Stimulated activated CD8-positive, alpha-beta memory T cell treated with anti-CD3 and anti-CD28 coated beads, Interleukin-12 subunit alpha, Interleukin-12 subunit beta, amount 100 ng/mL, for 24 hours (primary cell): Measurements from ENCODE around the gene RASGRF1.
"Not testable (repeated sequence)": the region's sequence is repeated elsewhere in the genome, so short reads cannot be mapped to it uniquely, and the experiment has no call there.

Source experiments
- DNase-seq: peaks from one replicate; pipeline ENCODE4 v3.0.0-alpha.2; 2020; ENCODE audit errors: extremely low read depth

RASGRF1 gene

DNA sequence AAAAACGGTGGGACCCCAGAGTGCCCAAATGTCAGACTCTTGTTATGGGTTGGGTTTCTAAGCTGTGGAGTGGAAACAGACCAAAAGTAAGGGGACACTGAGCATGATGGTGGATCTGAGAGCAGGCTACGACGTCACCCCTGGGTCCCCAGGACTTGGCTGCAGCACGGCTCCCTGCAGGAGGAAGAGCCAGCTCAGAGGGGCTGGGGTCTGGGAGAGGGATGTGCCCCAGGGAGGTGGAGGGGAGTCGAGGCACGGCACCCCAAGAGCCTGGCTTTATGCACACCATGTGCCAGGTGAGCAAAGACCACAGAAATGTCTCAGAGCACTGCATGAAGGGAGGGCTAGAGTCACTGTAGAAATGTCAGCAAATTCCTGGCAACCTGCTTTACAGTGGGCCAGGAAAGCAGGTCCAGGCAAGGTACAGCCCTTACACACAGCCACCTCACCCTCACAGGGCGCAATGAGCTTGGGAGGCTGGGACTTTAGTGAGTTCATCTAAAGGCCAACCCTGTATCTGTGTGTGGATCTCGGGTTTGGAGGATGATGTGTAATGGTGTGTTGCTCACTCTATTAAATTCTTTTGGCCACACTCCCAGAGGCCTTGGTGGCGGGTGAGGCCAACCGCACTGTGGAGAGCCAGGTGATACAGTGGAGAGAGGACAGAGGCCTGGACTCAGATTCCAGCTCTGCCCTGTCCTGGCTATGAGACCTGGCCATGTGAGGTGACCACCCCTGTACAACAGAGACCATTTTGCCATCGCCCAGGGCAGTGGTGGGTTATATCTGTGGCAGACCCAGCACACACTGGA lies 159.8 kb downstream of the RASGRF1 start:
- DNase-seq: no peak

GRCh38 chr15:78929536-78930264 lies 160.9 kb downstream of the RASGRF1 start:
- DNase-seq: no peak

DNA sequence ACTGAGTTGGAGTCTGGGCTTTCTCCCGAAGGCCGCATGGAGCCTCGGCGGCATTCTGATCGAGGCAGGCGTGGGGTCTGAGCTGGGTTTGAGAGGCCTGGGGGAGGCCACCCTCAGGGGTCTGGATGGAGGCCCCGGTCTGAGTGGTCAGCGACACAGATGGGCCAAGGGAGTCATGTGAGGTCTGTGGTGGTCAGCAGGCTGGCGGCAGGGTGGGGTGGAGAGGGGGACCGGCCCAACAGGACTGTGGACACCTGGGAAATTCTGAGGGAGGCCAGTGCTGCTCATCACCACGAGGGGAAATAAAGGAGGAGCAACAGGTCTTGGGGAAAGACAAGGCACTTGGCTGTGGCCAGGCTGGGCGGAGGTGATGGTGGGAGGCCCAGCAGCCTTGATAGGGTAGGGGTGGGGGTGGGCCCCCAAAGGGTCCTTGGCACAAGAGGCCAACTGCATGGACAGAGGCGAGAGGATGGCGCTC lies 161.9 kb downstream of the RASGRF1 start:
- no peak for DNase-seq

GRCh38 chr15:78928176-78928575 lies 162.4 kb downstream of the RASGRF1 start:
- not testable (repeated sequence) for DNase-seq

DNA sequence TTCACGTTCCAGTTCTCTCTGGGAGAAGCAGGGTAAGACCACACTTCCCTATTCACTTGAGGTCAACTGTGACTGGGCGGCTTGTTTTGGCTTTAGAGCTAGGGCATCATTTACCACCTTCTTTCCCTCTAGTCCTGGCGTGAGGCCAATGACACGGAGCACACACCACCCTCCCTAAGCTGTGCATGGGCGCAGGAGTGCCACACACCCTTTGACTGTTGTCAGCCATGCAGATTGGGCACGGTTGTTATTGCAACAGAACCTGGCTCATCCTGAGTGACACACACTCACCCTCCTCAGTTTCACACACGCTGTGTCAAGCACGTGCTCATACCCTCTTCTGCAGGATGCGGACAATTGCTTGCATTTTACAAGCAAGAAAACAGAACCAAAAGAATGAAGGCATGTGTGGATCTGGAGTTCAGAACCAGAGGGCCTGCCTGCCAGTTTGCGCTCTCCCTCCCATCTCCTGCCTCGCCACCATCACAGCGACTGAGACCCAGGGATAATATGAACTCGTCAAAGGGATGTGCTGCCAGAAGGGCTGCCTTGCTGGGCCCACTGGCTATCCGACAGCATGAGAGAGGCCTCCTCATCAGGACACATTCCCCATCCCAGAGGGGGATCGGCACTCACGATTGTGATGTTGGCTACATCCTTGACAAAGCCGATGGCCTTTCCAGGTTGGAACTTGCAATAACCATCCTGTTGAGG lies 163.3 kb downstream of the RASGRF1 start:
- DNase-seq: no peak

- no peak for DNase-seq
These were observed 164.4 kb downstream of the RASGRF1 start for GRCh38 chr15:78925956-78926743.

GRCh38 chr15:78925076-78925624 lies 165.4 kb downstream of the RASGRF1 start:
- DNase-seq: no peak

DNA sequence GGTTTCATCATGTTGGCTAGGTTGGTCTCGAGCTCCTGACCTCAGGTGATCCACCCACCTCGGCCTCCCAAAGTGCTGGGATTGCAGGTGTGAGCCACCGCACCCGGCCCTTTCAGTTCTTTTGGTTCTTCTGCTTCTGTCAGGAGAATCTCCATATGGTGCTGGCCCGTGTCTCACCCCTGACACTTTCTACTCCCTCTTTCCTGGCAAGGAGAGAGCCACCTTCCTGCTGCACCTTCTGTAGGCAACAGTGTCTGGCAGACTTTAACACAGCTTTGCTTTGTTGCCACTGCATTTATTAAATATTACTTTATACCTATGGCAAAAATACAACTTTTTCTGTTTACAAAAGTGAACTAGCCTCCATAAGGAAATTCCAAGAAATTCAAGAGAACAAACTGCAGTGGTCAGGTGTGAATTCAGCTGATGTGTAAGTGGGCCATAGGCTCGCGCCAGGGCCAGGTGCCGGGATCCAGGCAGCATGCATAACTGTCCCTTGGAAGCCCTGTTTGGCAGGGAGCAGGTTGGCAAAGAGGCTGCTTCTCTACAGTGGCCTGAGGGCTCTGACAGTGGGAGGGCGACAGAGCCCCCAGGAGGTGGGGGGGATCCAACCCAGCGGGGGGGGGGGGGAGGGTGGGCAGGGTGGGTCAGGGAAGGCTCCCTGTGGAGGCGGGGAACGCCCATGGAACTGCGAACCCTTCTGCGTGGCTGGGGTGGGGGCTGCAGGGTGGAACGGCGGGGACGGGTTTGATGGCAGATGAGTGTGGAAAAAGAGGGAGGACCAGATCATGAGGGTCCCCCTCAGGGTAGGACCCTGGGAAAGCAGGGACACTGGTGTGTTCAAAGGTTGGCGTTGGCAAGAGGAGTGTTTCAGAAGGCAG lies 166.9 kb downstream of the RASGRF1 start:
- no peak for DNase-seq

DNA sequence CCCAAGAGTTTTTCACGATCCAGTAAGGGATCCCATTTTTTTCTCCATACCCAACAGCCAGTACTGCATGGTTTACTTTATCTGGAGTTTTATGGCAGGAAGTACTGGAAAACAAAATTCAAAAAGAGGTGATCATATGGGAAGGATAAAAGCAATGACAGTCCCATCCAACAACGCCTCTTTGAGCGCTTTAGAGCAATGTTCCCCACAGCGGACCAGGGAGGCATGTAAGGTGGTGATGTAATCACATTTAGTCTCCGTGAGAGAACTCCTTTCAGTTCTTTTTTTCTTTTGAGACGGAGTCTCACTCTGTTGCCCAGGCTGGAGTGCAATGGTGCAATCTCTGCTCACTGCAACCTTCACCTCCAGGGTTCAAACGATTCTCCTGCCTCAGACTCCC lies 167.6 kb downstream of the RASGRF1 start:
- DNase-seq: no peak

GRCh38 chr15:78922527-78922926 lies 168.1 kb downstream of the RASGRF1 start:
- no peak for DNase-seq

GRCh38 chr15:78921940-78922339 lies 168.6 kb downstream of the RASGRF1 start:
- no peak for DNase-seq

- DNase-seq: no peak
These were observed 169.1 kb downstream of the RASGRF1 start for GRCh38 chr15:78921517-78921916.

DNA sequence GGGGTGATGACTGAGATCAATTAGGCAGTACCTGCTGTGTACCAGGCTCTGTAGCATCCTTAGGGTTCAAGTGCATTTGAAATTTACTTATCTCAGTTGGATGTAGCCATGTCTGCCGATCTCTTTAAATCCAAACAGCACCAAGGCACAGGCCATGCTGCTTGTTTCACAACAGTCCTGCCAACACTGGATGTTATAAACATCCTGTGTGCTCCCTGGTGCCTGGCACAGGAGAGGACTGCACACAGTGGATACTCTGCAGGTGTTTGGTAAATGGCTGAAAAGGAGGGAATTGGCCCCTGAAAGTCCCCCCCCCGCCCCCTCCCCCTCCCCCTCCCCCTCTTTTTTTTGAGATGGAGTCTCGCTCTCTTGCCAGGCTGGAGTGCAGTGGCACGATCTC lies 172.7 kb downstream of the RASGRF1 start:
- no peak for DNase-seq

DNA sequence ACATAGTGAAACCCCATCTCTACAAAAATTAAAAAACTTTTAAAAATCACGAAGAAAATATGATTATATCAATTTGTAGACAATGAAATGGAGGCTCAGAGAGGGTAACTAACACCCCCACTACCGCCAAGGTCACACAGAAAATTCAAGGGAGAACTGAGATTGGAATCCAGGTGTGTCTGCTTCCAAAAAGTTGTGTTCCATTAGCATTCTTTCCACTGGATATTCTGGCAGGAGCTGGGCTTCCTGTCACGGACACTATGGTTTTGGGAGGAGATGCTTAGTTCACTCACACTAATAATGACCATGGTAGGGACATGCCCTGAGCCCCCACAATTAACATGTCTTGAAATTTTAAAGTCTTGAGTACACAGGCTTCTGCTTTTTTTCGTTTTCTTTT lies 174.5 kb downstream of the RASGRF1 start:
- no peak for DNase-seq

DNA sequence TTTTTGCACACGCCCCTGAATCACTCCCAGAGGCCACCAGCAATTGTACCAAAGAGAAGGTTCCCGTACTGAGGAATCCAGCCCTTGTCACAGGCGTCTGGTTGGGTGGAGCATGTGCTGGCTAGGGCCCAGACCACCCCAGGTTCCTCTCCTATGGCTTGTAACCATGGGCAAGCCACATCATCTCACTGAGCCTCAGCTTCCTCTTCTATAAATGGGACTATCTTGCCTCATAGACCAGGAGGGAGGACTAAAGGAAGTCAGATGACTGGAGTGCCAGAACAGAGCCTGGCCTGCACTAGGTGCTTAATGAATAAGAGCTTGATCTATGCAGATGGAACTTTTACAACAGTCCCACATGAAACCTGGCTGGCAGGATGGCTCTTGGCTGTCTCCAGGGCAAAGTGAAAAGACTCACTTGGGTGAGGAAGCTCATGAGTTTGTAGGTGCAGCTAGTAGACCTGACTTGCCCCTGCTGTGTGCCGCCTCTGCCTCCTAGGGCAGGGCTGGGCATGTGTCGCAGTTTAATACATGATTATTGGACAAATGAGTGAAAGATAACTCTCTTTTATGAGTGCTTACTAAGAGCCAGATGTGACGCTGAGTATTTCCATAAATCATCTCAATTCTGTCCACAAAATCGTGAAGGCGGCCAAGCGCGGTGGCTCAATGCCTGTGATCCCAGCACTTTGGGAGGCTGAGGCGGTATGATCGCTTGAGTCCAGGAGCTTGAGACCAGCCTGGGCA lies 175.1 kb downstream of the RASGRF1 start:
- no peak for DNase-seq

- no peak for DNase-seq
These were observed 176.4 kb downstream of the RASGRF1 start for GRCh38 chr15:78914027-78914764.

DNA sequence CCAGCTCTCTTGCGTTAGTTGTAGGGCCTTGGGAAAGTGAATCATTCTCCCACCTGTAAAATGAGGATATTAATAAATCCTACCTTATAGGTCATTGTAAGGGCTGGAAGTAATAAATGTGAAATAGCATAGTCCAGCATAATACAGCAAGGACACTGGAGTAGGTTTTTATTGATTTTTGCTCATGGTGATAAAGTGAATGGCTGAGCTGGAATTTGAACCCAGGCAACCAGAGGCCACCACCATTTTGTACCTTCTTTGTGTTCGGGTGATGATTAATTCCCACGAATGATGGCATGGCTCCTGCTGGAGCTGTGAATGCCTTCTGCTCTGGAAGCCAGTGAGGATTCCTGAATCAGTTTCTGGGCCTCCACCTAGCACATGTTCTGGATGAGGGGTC lies 177.6 kb downstream of the RASGRF1 start:
- no peak for DNase-seq

GRCh38 chr15:78912316-78912715 lies 178.3 kb downstream of the RASGRF1 start:
- no peak for DNase-seq

DNA sequence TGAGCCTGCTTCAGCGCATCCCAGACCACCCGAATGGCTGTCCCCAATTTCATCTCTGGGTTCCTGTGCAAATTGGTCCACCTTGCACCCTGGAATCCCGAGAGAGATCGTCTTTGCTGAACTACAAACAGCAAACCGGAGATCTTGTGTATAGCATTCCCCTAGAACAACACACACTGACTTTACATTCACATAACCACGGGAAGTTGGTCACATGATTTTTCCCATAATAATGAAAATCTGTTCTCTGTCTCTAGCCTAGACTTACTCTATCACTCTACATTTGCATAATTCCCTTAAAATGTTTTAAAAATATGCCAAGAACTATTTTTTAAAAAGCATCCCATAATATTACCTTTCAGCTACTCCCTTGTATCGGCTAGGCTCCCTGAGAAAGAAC lies 180.3 kb downstream of the RASGRF1 start:
- DNase-seq: no peak
